Mesothelial cell of epicardium (in vitro differentiated cells): Measurements from ENCODE around the gene ERC2. TPM values are rescaled to one million over a fixed set of nuclear protein-coding genes. Genes with fewer than 3 reads are reported as not detected.

Experiments used
- DNase-seq, 2 experiments: peaks; one replicate each; pipeline ENCODE4 v3.0.0; 2021; ENCODE audit warnings: low spot score in 2 of 2; ENCODE audit not compliant: unreplicated experiment in 2 of 2
- H3K27ac Mint-ChIP-seq: 2 replicates; pipeline ENCODE4 v1.8.0; 2021; ENCODE audit warnings: mixed read lengths
- H3K27me3 Mint-ChIP-seq: 2 replicates; pipeline ENCODE4 v1.8.0; 2021; ENCODE audit warnings: low read depth, mixed read lengths
- H3K36me3 Mint-ChIP-seq: 2 replicates; pipeline ENCODE4 v1.8.0; 2021; ENCODE audit warnings: mixed read lengths
- H3K4me1 Mint-ChIP-seq: 2 replicates; pipeline ENCODE4 v1.8.0; 2021; ENCODE audit warnings: mixed read lengths
- H3K4me3 Mint-ChIP-seq: 2 replicates; pipeline ENCODE4 v1.8.0; 2021; ENCODE audit warnings: mild to moderate bottlenecking, moderate library complexity, mixed read lengths
- H3K9me3 Mint-ChIP-seq: 2 replicates; pipeline ENCODE4 v1.8.0; 2021; ENCODE audit warnings: mixed read lengths
- total RNA-seq: library from RNA; stranded (reverse); gene quantifications from 3 replicates; pipeline ENCODE4 v1.2.1, GENCODE V29; 2021
- TF ChIP-seq, protein P1 (sequence below): fragments of 200-600 bp; sonication (generic); IDR thresholded peaks from one replicate; pipeline ENCODE4 v1.5.0; 2021; ENCODE audit warnings: antibody characterized with exemption; ENCODE audit not compliant: unreplicated experiment

Gene ERC2
- total RNA-seq, 1 donor from 2014 or later, result 15.6 TPM

DNA sequence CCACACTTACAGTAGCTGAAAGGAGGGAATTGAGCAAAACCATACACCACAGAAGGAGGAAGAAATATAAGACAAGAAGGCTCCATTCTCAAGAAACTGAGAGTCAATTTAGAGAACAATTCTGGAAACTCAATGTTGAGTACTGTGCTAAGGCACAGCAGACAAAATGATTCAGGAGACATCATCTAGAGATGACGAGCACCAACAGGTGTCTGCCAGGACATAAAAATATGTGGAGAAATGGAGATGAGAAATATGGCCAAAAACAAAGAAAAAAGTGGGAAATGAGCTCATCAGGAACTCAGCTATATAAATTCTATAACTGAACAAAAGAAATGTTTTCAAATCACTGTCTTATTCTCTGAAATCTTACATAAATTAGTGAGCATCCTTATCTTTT, 343.7 kb downstream of the ERC2 start:
- Mint-ChIP-seq H3K4me3 (no peak overlapping the region), H3K27ac (no peak overlapping the region), H3K36me3 (no peaks in the 10 kb centered on the region), H3K4me1 (peaks cover 24% of the 10 kb centered on the region), H3K9me3 (peaks cover 4% of the 10 kb centered on the region), H3K27me3 (no peaks in the 10 kb centered on the region)
- DNase-seq, result no peak
- TF ChIP-seq, protein P1, sequence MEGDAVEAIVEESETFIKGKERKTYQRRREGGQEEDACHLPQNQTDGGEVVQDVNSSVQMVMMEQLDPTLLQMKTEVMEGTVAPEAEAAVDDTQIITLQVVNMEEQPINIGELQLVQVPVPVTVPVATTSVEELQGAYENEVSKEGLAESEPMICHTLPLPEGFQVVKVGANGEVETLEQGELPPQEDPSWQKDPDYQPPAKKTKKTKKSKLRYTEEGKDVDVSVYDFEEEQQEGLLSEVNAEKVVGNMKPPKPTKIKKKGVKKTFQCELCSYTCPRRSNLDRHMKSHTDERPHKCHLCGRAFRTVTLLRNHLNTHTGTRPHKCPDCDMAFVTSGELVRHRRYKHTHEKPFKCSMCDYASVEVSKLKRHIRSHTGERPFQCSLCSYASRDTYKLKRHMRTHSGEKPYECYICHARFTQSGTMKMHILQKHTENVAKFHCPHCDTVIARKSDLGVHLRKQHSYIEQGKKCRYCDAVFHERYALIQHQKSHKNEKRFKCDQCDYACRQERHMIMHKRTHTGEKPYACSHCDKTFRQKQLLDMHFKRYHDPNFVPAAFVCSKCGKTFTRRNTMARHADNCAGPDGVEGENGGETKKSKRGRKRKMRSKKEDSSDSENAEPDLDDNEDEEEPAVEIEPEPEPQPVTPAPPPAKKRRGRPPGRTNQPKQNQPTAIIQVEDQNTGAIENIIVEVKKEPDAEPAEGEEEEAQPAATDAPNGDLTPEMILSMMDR, result no peak

- TF ChIP-seq, protein P1, result no peak
- Mint-ChIP-seq H3K36me3 (no peaks in the 10 kb centered on the region), H3K4me1 (peaks cover 16% of the 10 kb centered on the region), H3K4me3 (no peak overlapping the region), H3K9me3 (peaks cover 4% of the 10 kb centered on the region), H3K27ac (no peak overlapping the region), H3K27me3 (no peaks in the 10 kb centered on the region)
- DNase-seq, result no peak
Measured at GRCh38 chr3:56123487-56123886, 344.8 kb downstream of the ERC2 start.

DNA sequence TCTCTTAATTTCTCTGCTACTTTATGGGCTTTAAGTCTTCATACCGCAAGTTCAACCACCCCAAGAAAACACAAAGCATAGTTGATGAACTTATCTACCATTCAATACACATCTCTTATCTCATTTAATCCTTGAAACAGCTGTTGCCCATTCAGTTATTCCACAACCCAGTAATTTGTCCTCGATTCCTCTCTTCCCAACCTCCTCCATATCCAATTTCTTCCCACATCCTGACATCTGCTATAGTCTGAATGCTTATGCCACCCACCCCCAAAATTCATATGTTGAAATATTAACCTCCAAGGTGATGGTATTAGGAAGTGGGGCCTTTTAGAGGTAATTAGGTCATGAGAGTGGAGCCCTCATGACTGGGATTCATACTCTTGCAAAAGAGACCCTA, 345.4 kb downstream of the ERC2 start:
- H3K4me3 Mint-ChIP-seq, result no peak overlapping the region
- no peak for DNase-seq
- no peaks in the 10 kb centered on the region for H3K27me3 Mint-ChIP-seq
- H3K4me1 Mint-ChIP-seq, result peaks cover 14% of the 10 kb centered on the region
- H3K36me3 Mint-ChIP-seq, result no peaks in the 10 kb centered on the region
- no peak overlapping the region for H3K27ac Mint-ChIP-seq
- H3K9me3 Mint-ChIP-seq, result peaks cover 4% of the 10 kb centered on the region
- TF ChIP-seq, protein P1, result no peak

DNA sequence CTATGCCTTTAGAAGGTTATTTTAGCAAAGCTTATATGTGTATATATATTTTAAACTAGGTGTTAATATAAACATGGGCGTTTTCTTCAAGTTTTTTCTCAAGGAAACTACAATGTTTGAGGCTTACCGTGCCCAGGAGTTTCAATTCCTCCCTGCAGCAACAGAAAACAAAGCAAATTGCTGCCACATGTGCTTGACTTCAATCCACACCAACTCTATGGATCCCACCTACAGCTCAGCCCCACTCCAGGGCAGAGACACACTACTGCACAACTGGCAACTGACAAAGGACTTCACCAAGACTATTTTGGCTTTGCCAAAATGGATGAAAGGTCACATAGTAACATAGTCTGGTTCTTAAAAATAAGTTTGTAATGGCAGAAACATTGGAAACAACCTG, 346.6 kb downstream of the ERC2 start:
- peaks cover 14% of the 10 kb centered on the region for H3K4me1 Mint-ChIP-seq
- DNase-seq, result no peak
- H3K9me3 Mint-ChIP-seq, result no peaks in the 10 kb centered on the region
- H3K27me3 Mint-ChIP-seq, result no peaks in the 10 kb centered on the region
- no peaks in the 10 kb centered on the region for H3K36me3 Mint-ChIP-seq
- no peak overlapping the region for H3K27ac Mint-ChIP-seq
- H3K4me3 Mint-ChIP-seq, result no peak overlapping the region
- TF ChIP-seq, protein P1, result no peak

GRCh38 chr3:56119575-56120349, 348.5 kb downstream of the ERC2 start:
- H3K4me3 Mint-ChIP-seq, result no peak overlapping the region
- H3K4me1 Mint-ChIP-seq, result peaks cover 6% of the 10 kb centered on the region
- DNase-seq, result no peak
- TF ChIP-seq, protein P1, result no peak
- peaks cover 1% of the 10 kb centered on the region for H3K36me3 Mint-ChIP-seq
- no peak overlapping the region for H3K27ac Mint-ChIP-seq
- H3K9me3 Mint-ChIP-seq, result peaks cover 11% of the 10 kb centered on the region
- no peaks in the 10 kb centered on the region for H3K27me3 Mint-ChIP-seq
